Ectodermal cell (in vitro differentiated cells): ENCODE results near the gene ETV6.

Source experiments
- H3K27ac ChIP-seq: 2 replicates; pipeline ENCODE4 v1.7.0; 2013; ENCODE audit warnings: mild to moderate bottlenecking, low read depth, low read length; ENCODE audit not compliant: insufficient read depth, poor library complexity, severe bottlenecking
- H3K27me3 ChIP-seq: 2 replicates; pipeline ENCODE4 v1.7.0; 2013; ENCODE audit warnings: mild to moderate bottlenecking, low read length; ENCODE audit not compliant: insufficient read depth, control insufficient read depth, poor library complexity, severe bottlenecking
- H3K36me3 ChIP-seq: one replicate; pipeline ENCODE4 v1.7.0; 2013; ENCODE audit warnings: low read length; ENCODE audit not compliant: control insufficient read depth, insufficient read depth
- H3K4me1 ChIP-seq: one replicate; pipeline ENCODE4 v1.7.0; 2013; ENCODE audit warnings: low read length; ENCODE audit not compliant: control insufficient read depth, insufficient read depth
- H3K4me3 ChIP-seq: 2 replicates; pipeline ENCODE4 v1.7.0; 2013; ENCODE audit warnings: low read depth, low read length, control low read depth; ENCODE audit not compliant: insufficient read depth
- H3K9me3 ChIP-seq: 2 replicates; pipeline ENCODE4 v1.7.0; 2013; ENCODE audit warnings: mild to moderate bottlenecking, low read length, moderate library complexity; ENCODE audit not compliant: control insufficient read depth
- WGBS, 2 experiments: methylation state at CpG; one replicate each; pipeline ENCODE4 v1.1.7; 2013; ENCODE audit warnings: missing lambda C conversion rate in 2 of 2; 5-methylcytosine and 5-hydroxymethylcytosine counted together

ETV6 gene

GRCh38 chr12:11872055-11872454, 222.6 kb downstream of the ETV6 start:
- H3K4me3 ChIP-seq, result no peak overlapping the region
- H3K36me3 ChIP-seq, result no peaks in the 10 kb centered on the region
- H3K9me3 ChIP-seq, result no peaks in the 10 kb centered on the region
- no peaks in the 10 kb centered on the region for H3K4me1 ChIP-seq
- H3K27me3 ChIP-seq, result no peaks in the 10 kb centered on the region
- no peak overlapping the region for H3K27ac ChIP-seq
- 89 to 92% methylated on average over 4 of the region's 4 CpGs for WGBS, 2 experiments

GRCh38 chr12:11875414-11875935, 226.0 kb downstream of the ETV6 start:
- WGBS, 2 experiments, result 94% methylated on average over 3 of the region's 3 CpGs
- H3K4me1 ChIP-seq, result peaks cover 10% of the 10 kb centered on the region
- no peak overlapping the region for H3K27ac ChIP-seq
- H3K4me3 ChIP-seq, result no peak overlapping the region
- no peaks in the 10 kb centered on the region for H3K9me3 ChIP-seq
- H3K36me3 ChIP-seq, result no peaks in the 10 kb centered on the region
- no peaks in the 10 kb centered on the region for H3K27me3 ChIP-seq

GRCh38 chr12:11876307-11876706, 226.8 kb downstream of the ETV6 start:
- H3K4me1 ChIP-seq, result peaks cover 10% of the 10 kb centered on the region
- H3K27me3 ChIP-seq, result no peaks in the 10 kb centered on the region
- no peaks in the 10 kb centered on the region for H3K9me3 ChIP-seq
- 92 to 93% methylated on average over 5 of the region's 5 CpGs for WGBS, 2 experiments
- no peak overlapping the region for H3K27ac ChIP-seq
- H3K4me3 ChIP-seq, result no peak overlapping the region
- H3K36me3 ChIP-seq, result no peaks in the 10 kb centered on the region

GRCh38 chr12:11877102-11877826, 227.8 kb downstream of the ETV6 start:
- 94 to 96% methylated on average over 7 of the region's 7 CpGs for WGBS, 2 experiments
- Histone ChIP-seq H3K9me3 (no peaks in the 10 kb centered on the region), H3K27me3 (no peaks in the 10 kb centered on the region), H3K4me3 (no peak overlapping the region), H3K27ac (no peak overlapping the region), H3K4me1 (peaks cover 10% of the 10 kb centered on the region), H3K36me3 (no peaks in the 10 kb centered on the region)

GRCh38 chr12:11877869-11878780, 228.7 kb downstream of the ETV6 start:
- no peak overlapping the region for H3K4me3 ChIP-seq
- H3K36me3 ChIP-seq, result no peaks in the 10 kb centered on the region
- no peaks in the 10 kb centered on the region for H3K27me3 ChIP-seq
- no peak overlapping the region for H3K27ac ChIP-seq
- peaks cover 10% of the 10 kb centered on the region for H3K4me1 ChIP-seq
- H3K9me3 ChIP-seq, result no peaks in the 10 kb centered on the region
- 78 to 80% methylated on average over 14 of the region's 14 CpGs for WGBS, 2 experiments

- 62 to 68% methylated on average over 3 to 4 of the region's 4 CpGs for WGBS, 2 experiments
- H3K27me3 ChIP-seq, result no peaks in the 10 kb centered on the region
- H3K4me3 ChIP-seq, result no peak overlapping the region
- H3K27ac ChIP-seq, result no peak overlapping the region
- peaks cover 10% of the 10 kb centered on the region for H3K4me1 ChIP-seq
- no peaks in the 10 kb centered on the region for H3K9me3 ChIP-seq
- H3K36me3 ChIP-seq, result no peaks in the 10 kb centered on the region
Measured at GRCh38 chr12:11879306-11879705, 229.8 kb downstream of the ETV6 start.

GRCh38 chr12:11880381-11880780, 230.9 kb downstream of the ETV6 start:
- peaks cover 10% of the 10 kb centered on the region for H3K4me1 ChIP-seq
- H3K27me3 ChIP-seq, result no peaks in the 10 kb centered on the region
- no peaks in the 10 kb centered on the region for H3K36me3 ChIP-seq
- H3K27ac ChIP-seq, result no peak overlapping the region
- no peak overlapping the region for H3K4me3 ChIP-seq
- no peaks in the 10 kb centered on the region for H3K9me3 ChIP-seq
- 94 to 95% methylated on average over 6 to 7 of the region's 7 CpGs for WGBS, 2 experiments

GRCh38 chr12:11881835-11882234, 232.4 kb downstream of the ETV6 start:
- Histone ChIP-seq H3K27ac (no peak overlapping the region), H3K4me1 (peaks cover 10% of the 10 kb centered on the region), H3K9me3 (no peaks in the 10 kb centered on the region), H3K4me3 (no peak overlapping the region), H3K27me3 (no peaks in the 10 kb centered on the region), H3K36me3 (no peaks in the 10 kb centered on the region)
- WGBS, 2 experiments, result 91 to 96% methylated on average over 2 of the region's 2 CpGs

- no peaks in the 10 kb centered on the region for H3K9me3 ChIP-seq
- no peak overlapping the region for H3K27ac ChIP-seq
- peaks cover 10% of the 10 kb centered on the region for H3K4me1 ChIP-seq
- H3K36me3 ChIP-seq, result no peaks in the 10 kb centered on the region
- H3K4me3 ChIP-seq, result no peak overlapping the region
- 85 to 91% methylated on average over 8 of the region's 8 CpGs for WGBS, 2 experiments
- H3K27me3 ChIP-seq, result no peaks in the 10 kb centered on the region
Measured at GRCh38 chr12:11882301-11883019, 233.0 kb downstream of the ETV6 start.

- H3K27ac ChIP-seq, result no peak overlapping the region
- no peaks in the 10 kb centered on the region for H3K36me3 ChIP-seq
Measured at GRCh38 chr12:11884116-11884515, 234.6 kb downstream of the ETV6 start.

More at GRCh38 chr12:11884116-11884515, 234.6 kb downstream of the ETV6 start:
- H3K27me3 ChIP-seq, result no peaks in the 10 kb centered on the region
- H3K9me3 ChIP-seq, result no peaks in the 10 kb centered on the region
- WGBS, 2 experiments, result 87 to 92% methylated on average over 11 of the region's 11 CpGs
- no peaks in the 10 kb centered on the region for H3K4me1 ChIP-seq
- H3K4me3 ChIP-seq, result no peak overlapping the region
